Neutrophil (primary cell): Measurements from ENCODE around the gene METRNL.

ENCODE experiments used
- H3K27ac ChIP-seq: fragments of 200-600 bp; sonication (generic); 2 replicates; pipeline ENCODE4 v1.5.1; 2016; ENCODE audit warnings: mild to moderate bottlenecking, moderate library complexity
- H3K27me3 ChIP-seq: fragments of 200-600 bp; sonication (generic); 2 replicates; pipeline ENCODE4 v1.6.0; 2016; ENCODE audit warnings: mild to moderate bottlenecking
- H3K36me3 ChIP-seq: fragments of 200-600 bp; sonication (generic); 2 replicates; pipeline ENCODE4 v1.5.1; 2017
- H3K4me1 ChIP-seq, 2 experiments: fragments of 200-600 bp in 1 of 2; sonication (generic) in 1 of 2; 1 replicate in 1 of 2; 2 replicates in 1 of 2; pipeline versions ENCODE4 v1.5.1 to v1.6.1; 2013 to 2016; ENCODE audit warnings: low read depth in 1 of 2, low read length in 1 of 2, mild to moderate bottlenecking in 1 of 2, moderate library complexity in 1 of 2; ENCODE audit not compliant: control insufficient read depth in 1 of 2, insufficient read depth in 1 of 2
- H3K4me3 ChIP-seq, 2 experiments: fragments of 200-600 bp in 1 of 2; sonication (generic) in 1 of 2; 1 replicate in 1 of 2; 2 replicates in 1 of 2; pipeline ENCODE4 v1.5.1; 2013 to 2016; ENCODE audit warnings: low read depth in 1 of 2, low read length in 1 of 2, mild to moderate bottlenecking in 1 of 2, moderate library complexity in 1 of 2
- H3K9me3 ChIP-seq: fragments of 200-600 bp; sonication (generic); 2 replicates; pipeline ENCODE4 v1.5.1; 2016
- TF ChIP-seq, protein P1 (sequence below): fragments of 200-600 bp; sonication (generic); IDR thresholded peaks from 2 replicates; pipeline ENCODE4 v1.5.1; 2016; ENCODE audit warnings: antibody characterized with exemption

The METRNL gene

DNA sequence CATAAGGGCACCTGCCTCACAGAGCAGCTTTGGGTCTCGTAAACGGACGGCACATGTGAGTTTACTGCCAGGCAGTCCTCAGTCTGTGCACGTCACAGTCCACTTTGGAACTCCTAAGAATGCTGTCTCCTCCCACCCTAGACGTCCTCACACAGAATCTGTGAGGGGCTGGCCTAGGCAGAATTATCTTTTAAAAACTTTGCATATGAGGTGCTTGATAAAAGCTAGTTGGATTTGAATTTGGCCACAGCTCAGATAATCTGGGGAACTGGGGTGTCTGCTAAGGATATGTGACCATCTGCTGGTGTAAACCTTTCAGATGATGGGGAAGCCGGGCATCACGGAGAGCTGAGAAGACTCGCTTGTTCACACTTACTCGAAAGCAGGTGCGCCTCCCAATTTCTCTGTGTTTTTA, 64.4 kb downstream of the METRNL start:
- Histone ChIP-seq H3K36me3 (no peaks in the 10 kb centered on the region), H3K4me1 (no peaks in the 10 kb centered on the region), H3K27me3 (peaks cover 18% of the 10 kb centered on the region), H3K27ac (no peak overlapping the region), H3K4me3 (no peak overlapping the region), H3K9me3 (no peaks in the 10 kb centered on the region)
- TF ChIP-seq, protein P1, sequence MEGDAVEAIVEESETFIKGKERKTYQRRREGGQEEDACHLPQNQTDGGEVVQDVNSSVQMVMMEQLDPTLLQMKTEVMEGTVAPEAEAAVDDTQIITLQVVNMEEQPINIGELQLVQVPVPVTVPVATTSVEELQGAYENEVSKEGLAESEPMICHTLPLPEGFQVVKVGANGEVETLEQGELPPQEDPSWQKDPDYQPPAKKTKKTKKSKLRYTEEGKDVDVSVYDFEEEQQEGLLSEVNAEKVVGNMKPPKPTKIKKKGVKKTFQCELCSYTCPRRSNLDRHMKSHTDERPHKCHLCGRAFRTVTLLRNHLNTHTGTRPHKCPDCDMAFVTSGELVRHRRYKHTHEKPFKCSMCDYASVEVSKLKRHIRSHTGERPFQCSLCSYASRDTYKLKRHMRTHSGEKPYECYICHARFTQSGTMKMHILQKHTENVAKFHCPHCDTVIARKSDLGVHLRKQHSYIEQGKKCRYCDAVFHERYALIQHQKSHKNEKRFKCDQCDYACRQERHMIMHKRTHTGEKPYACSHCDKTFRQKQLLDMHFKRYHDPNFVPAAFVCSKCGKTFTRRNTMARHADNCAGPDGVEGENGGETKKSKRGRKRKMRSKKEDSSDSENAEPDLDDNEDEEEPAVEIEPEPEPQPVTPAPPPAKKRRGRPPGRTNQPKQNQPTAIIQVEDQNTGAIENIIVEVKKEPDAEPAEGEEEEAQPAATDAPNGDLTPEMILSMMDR: no peak
